Subcutaneous abdominal adipose tissue (tissue), 5 donors: Measurements from ENCODE around the gene KLHL5.

Source experiments
- H3K27ac ChIP-seq: one replicate; pipeline ENCODE4 v1.7.0; 2013; ENCODE audit warnings: low read depth, mild to moderate bottlenecking, inconsistent platforms, low read length, moderate library complexity
- H3K27me3 ChIP-seq, 5 donors: one replicate each; pipeline ENCODE4 v1.7.0; 2013; ENCODE audit warnings: low read length in 5 of 5, inconsistent platforms in 1 of 5; ENCODE audit not compliant: control insufficient read depth in 5 of 5, insufficient read depth in 4 of 5
- H3K36me3 ChIP-seq, 5 donors: one replicate each; pipeline ENCODE4 v1.7.0; 2013; ENCODE audit warnings: low read length in 5 of 5; ENCODE audit not compliant: control insufficient read depth in 5 of 5, insufficient read depth in 5 of 5
- H3K4me1 ChIP-seq, 5 donors: one replicate each; pipeline ENCODE4 v1.7.0; 2013; ENCODE audit warnings: low read length in 5 of 5, mild to moderate bottlenecking in 3 of 5, moderate library complexity in 1 of 5; ENCODE audit not compliant: control insufficient read depth in 5 of 5, insufficient read depth in 5 of 5
- H3K4me3 ChIP-seq, 5 donors: one replicate each; pipeline ENCODE4 v1.7.0; 2013; ENCODE audit warnings: low read length in 5 of 5, low read depth in 1 of 5
- H3K9ac ChIP-seq, 5 donors: one replicate each; pipeline ENCODE4 v1.7.0; 2013; ENCODE audit warnings: low read length in 5 of 5, mild to moderate bottlenecking in 4 of 5, moderate library complexity in 3 of 5
- H3K9me3 ChIP-seq, 5 donors: one replicate each; pipeline ENCODE4 v1.7.0; 2013; ENCODE audit warnings: low read length in 5 of 5; ENCODE audit not compliant: control insufficient read depth in 5 of 5
- donor health status: healthy.
- donor health status: healthy.
- donor health status: healthy.
- donor health status: healthy.
- donor health status: healthy.

The KLHL5 gene

DNA sequence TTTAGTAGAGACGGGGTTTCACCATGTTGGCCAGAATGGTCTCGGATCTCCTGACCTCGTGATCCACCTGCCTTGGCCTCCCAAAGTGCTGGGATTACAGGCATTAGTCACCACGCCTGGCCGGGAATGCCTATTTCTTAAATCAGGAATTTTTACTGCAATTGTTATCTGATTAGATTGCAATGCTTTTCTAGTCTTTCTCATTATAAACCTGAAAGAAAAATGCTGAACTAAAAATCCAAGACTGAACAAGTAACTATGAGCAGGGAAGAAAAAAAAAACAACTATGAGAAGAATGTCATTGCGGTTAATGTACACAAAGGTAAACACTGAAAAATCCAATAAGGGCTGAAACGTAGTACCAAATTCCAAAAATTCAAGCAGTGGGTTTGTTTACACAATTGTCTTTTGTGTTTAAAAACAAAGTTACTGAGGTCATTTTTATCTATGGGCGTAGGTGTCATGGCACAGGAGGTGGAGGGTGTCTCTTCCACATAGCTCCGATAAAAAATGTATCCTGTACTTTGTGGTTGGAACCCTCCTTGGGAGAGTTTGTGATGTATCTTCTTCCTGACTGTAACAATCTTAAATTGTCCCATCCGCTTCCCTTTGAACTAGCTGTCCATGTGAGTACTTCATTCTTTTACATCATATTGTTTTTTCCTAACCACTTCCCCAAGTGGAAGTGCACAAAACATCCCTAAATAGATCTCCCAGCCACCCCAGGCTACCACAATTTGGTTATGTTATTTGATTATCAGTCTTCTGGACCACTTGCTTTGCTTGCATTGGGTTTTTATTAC, 18.8 kb upstream of the KLHL5 start:
- Histone ChIP-seq H3K27me3 (no peaks in the 10 kb centered on the region), H3K9ac (peak overlapping the region; percentile 17 to 79 (median 54)), H3K4me1 (peaks cover 4 to 36% (median 28%) of the 10 kb centered on the region in 5 donors), H3K27ac (peak overlapping the region; percentile 96), H3K4me3 (peak overlapping the region in 3 of 5 donors; percentile 60 to 73 (median 71)), H3K36me3 (no peaks in the 10 kb centered on the region), H3K9me3 (no peaks in the 10 kb centered on the region)

DNA sequence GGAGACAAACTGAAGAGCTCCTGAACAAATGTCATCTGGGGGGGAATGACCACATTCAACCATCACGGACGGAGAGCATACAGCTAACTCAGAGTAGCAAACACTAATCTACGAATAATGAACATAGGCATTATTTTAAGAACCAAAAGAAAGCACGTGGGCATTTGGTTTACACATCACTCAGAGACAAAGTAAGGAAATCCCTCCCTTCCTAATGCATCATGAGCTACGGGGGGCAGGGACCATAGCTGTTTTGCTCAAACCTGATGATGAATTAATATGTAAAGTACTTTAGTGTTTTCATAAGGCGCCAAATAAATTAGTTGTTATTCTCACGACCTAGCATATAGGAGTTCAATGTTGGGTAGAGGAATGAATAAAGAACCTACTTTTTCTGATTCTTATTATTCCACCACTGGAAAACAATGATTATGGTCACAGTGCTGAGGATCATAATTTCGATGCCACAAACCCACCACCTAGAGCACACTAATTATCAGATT, 18.1 kb upstream of the KLHL5 start:
- H3K27ac ChIP-seq, result peak overlapping the region; percentile 96
- no peaks in the 10 kb centered on the region for H3K9me3 ChIP-seq
- H3K27me3 ChIP-seq, result no peaks in the 10 kb centered on the region
- H3K36me3 ChIP-seq, result no peaks in the 10 kb centered on the region
- peak overlapping the region; percentile 17 to 79 (median 54) for H3K9ac ChIP-seq
- peak overlapping the region; percentile 33 to 73 (median 71) for H3K4me3 ChIP-seq
- H3K4me1 ChIP-seq, result peaks cover 4 to 36% (median 29%) of the 10 kb centered on the region in 5 donors

DNA sequence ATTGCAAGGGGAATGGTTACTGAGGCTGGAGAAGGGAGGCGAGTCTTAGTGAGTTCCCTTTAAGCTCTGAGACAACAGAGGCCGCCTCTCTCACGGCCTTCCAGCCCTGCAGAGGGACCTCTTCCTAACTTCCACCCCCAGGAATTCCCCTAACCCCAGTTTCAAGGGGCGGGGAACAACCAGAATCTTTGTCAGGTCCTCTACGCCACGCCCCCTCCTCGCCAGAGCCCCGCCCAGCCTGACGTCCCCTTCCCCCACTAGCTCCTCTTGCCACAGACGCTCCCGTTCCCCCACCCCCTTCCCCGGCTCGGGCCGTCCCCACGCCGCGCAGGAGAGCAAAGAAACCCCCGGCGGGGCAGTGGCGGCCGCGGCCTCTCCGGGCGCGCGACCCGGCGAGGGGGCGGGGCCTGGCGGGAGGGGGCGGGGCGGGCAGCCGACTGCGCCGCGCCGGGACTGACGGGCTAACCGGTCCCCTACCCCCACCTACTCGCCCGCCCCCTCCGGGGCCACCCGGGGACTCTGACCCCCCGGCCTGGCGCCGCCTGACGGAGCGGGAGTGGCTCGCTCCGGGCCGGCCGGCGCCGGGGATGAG, 17.6 kb upstream of the KLHL5 start:
- Histone ChIP-seq H3K27me3 (no peaks in the 10 kb centered on the region), H3K36me3 (no peaks in the 10 kb centered on the region), H3K9ac (peak overlapping the region; percentile 17 to 86 (median 76)), H3K9me3 (no peaks in the 10 kb centered on the region), H3K4me1 (peaks cover 4 to 36% (median 29%) of the 10 kb centered on the region in 5 donors), H3K4me3 (peak overlapping the region; percentile 71 to 84 (median 73)), H3K27ac (peak overlapping the region; percentile 96)

DNA sequence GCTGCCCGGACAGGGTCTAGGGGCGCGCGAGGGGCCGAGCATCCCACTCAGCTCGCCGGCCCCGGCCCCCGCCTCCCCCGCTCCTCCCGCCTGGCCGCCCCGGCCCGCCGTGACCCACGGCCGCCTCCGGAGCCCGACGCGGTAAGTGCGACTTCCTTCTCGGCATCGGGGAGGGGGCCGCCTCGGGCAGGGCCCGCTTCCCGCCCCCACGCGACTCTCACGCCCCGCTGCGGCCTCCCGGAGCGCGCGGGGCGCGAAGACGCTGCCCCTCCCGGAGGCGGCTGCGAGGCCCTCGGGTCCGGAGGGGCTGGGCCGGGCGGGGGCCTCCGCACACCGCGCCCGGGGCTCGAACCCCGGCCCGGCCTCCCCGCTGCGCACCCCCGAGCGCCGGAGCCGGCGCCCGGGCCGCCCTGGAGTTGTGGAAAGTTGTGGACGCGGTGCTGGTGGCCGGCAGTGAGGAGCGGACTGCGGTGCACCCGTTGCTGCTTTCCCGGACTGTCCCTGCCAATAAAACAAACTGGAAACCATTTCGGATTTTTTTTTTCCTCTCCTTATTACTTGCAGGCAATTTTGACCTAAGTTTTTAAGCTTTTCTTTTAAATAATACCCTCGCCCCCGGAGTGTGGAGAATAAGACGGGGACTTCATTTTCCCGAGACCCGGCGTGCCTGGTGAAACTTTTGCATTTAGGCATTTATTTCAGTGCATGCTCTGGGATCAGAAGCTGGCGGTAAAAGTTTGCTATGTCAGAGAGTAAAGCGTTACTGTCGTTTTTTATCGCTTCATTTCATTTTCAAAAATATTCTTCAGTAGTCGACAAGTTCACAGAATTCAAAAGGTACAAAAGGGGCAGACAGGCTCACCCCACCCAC, 16.8 kb upstream of the KLHL5 start:
- H3K4me3 ChIP-seq, result peak overlapping the region; percentile 67 to 84 (median 73)
- peak overlapping the region; percentile 73 to 86 (median 76) for H3K9ac ChIP-seq
- H3K27me3 ChIP-seq, result no peaks in the 10 kb centered on the region
- no peaks in the 10 kb centered on the region for H3K9me3 ChIP-seq
- H3K27ac ChIP-seq, result peak overlapping the region; percentile 96
- peaks cover 4 to 36% (median 29%) of the 10 kb centered on the region in 5 donors for H3K4me1 ChIP-seq
- H3K36me3 ChIP-seq, result no peaks in the 10 kb centered on the region

DNA sequence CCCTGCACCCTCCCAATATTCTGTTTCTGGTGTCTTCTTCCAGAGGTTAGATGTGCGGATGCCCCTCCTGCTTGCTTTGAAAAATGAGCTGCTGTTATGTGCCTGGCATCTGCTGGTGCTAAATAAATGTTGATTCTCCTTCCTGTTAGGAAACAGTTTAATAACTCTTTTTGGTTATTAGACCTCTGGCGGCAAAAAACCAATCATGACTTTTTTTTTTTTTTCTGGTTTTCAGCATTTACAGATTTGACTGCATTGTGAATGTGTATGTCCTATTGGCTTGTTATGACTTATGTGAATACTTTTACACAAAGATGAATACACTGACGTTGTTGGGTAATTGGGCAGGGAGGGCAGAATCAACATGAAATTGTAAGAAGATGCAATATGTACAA, 16.2 kb upstream of the KLHL5 start:
- peak overlapping the region; percentile 67 to 84 (median 73) for H3K4me3 ChIP-seq
- no peaks in the 10 kb centered on the region for H3K9me3 ChIP-seq
- H3K36me3 ChIP-seq, result peaks cover 0 to 2% (median 0%) of the 10 kb centered on the region in 5 donors
- peak overlapping the region; percentile 73 to 86 (median 76) for H3K9ac ChIP-seq
- H3K4me1 ChIP-seq, result peaks cover 4 to 36% (median 29%) of the 10 kb centered on the region in 5 donors
- H3K27ac ChIP-seq, result peak overlapping the region; percentile 96
- H3K27me3 ChIP-seq, result no peaks in the 10 kb centered on the region

DNA sequence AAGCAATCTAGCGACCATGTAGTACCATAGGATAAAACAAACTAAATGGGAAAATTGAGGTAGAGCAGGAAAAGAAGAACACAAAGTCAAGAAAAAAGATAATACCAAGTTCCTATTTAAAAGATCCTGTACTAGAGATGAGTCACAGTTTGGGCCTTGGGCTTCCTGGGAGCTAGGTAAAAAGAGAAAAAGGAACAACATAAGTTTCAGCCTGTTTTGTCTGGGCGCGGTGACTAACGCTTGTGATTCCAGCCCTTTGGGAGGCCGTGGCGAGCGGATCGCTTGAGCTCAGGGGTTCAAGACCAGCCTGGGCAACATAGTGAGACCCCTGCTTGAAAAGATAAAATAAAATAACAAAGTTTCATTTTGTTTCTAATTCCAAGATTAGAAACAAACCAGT, 15.8 kb upstream of the KLHL5 start:
- Histone ChIP-seq H3K27me3 (no peaks in the 10 kb centered on the region), H3K4me1 (peaks cover 4 to 36% (median 29%) of the 10 kb centered on the region in 5 donors), H3K4me3 (peak overlapping the region in 4 of 5 donors; percentile 71 to 84 (median 73)), H3K9me3 (no peaks in the 10 kb centered on the region), H3K9ac (peak overlapping the region in 2 of 5 donors; percentile 26 to 76), H3K36me3 (peaks cover 0 to 5% (median 0%) of the 10 kb centered on the region in 5 donors), H3K27ac (peak overlapping the region; percentile 96)

DNA sequence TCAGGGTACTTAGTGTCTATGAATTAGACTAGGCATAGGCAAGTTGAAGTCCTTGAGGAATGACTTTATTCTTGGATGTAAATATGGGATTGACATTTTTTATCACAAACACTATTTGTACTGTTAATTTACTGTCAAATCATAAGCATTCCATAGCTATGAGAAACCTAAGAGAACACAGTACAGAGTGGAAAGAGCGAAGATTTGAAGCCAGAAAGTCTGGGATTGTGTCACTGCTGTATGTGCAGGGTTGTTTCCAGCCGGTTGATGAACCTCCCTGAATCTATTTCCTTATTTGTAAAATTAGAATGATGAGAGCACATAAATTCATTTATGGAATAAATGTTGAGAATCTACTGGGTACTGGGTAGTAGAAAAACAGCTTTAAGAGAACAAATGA, 14.4 kb upstream of the KLHL5 start:
- no peak overlapping the region for H3K9ac ChIP-seq
- H3K36me3 ChIP-seq, result peaks cover 0 to 5% (median 0%) of the 10 kb centered on the region in 5 donors
- H3K27me3 ChIP-seq, result no peaks in the 10 kb centered on the region
- H3K4me3 ChIP-seq, result no peak overlapping the region
- H3K27ac ChIP-seq, result no peak overlapping the region
- peaks cover 4 to 33% (median 24%) of the 10 kb centered on the region in 5 donors for H3K4me1 ChIP-seq
- no peaks in the 10 kb centered on the region for H3K9me3 ChIP-seq

DNA sequence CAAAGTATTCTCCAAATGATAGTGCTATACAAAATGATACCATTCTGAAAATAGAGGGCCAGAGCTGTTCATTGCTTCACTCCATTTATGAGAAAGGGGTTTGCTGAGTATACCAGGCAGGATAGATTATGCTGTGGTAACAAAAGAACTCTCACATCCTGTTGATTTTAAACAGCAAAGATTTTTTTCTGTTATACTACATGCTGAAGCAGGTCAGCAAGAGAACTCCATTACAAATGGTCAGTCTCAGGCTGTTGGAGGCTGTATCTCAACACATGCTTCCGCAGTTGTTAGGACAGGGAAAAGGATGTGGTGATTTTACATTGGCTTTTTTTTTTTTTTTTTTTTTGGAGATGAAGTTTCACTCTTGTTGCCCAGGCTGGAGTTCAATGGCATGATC, 13.7 kb upstream of the KLHL5 start:
- Histone ChIP-seq H3K27ac (no peak overlapping the region), H3K36me3 (peaks cover 0 to 5% (median 0%) of the 10 kb centered on the region in 5 donors), H3K9me3 (no peaks in the 10 kb centered on the region), H3K4me1 (peaks cover 4 to 31% (median 24%) of the 10 kb centered on the region in 5 donors), H3K9ac (no peak overlapping the region), H3K4me3 (no peak overlapping the region), H3K27me3 (no peaks in the 10 kb centered on the region)

DNA sequence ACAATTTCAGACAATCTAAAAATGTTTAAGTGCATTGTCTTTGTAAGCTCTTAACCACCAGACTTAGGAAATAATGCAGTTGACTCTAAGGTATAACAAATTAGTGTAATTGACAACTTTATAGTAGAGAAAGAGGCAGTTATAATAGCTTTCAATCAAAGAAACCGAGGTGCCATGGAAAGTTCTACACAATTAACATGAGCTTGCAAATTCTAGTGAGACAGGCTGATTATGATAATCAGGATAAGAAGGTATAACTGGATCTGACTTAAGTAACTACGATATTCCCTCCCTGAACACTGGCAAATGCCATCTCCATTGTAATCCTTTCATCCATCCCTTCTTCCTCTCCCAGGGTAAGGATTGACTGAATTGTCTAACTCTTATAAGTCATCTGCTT, 11.4 kb upstream of the KLHL5 start:
- no peak overlapping the region for H3K27ac ChIP-seq

More for the DNA sequence above, 11.4 kb upstream of the KLHL5 start:
- Histone ChIP-seq H3K36me3 (peaks cover 0 to 5% (median 0%) of the 10 kb centered on the region in 5 donors), H3K27me3 (no peaks in the 10 kb centered on the region), H3K4me1 (peaks cover 0 to 24% (median 19%) of the 10 kb centered on the region in 5 donors), H3K9ac (no peak overlapping the region), H3K4me3 (no peak overlapping the region), H3K9me3 (no peaks in the 10 kb centered on the region)
